ENCODE data around the gene TFF1. TPM values are rescaled to one million over a fixed set of nuclear protein-coding genes. Genes with fewer than 3 reads are reported as not detected.
A peak's percentile ranks its signal among the peaks of the same experiment; 100 is the strongest.

TFF1 gene
- total RNA-seq, 5 donors from 2014 or later (not counting 1 experiment from before 2014, with no cell fraction given) = 1.2 to 1.3 TPM; not detected in 3

- no peak for ATAC-seq (replicated peaks in 1 of 4)
- peaks cover 33% of the 10 kb centered on the region for H3K36me3 Mint-ChIP-seq
- peaks cover 39 to 77% of the 10 kb centered on the region in 2 experiments for H3K4me1 ChIP-seq (ENCODE audit: control insufficient read depth in 1 of 2, extremely low read depth in 1 of 2, insufficient read depth in 2 of 2, low read length in 2 of 2)
These were observed 40.5 kb upstream of the TFF1 start for GRCh38 chr21:42406866-42407265.

GRCh38 chr21:42406201-42406621 is 39.9 kb upstream of the TFF1 start:
- Histone ChIP-seq H3K27ac (ENCODE audit: low read length) (peak overlapping the region; percentile 83), H3K9me3 (no peaks in the 10 kb centered on the region), H3K4me3 (ENCODE audit: control insufficient read depth in 1 of 2, extremely low read depth in 1 of 2, low read length in 1 of 2) (peak overlapping the region; percentile 55 to 69), H3K4me1 (ENCODE audit: control insufficient read depth in 1 of 2, extremely low read depth in 1 of 2, insufficient read depth in 2 of 2, low read length in 2 of 2) (peaks cover 33 to 74% of the 10 kb centered on the region in 2 experiments), H3K36me3 (ENCODE audit: control insufficient read depth in 2 of 2, extremely low read depth in 1 of 2, insufficient read depth in 1 of 2, low read length in 1 of 2) (peaks cover 7 to 42% of the 10 kb centered on the region in 2 donors), H3K27me3 (replicated peaks in 1 of 2; ENCODE audit: control insufficient read depth in 2 of 2, extremely low read depth in 1 of 2, insufficient read depth in 2 of 2, low read length in 1 of 2) (no peaks in the 10 kb centered on the region)
- DNase-seq = peak in 27 of 35 experiments; percentile 16 to 73 (median 39)
- H3K36me3 Mint-ChIP-seq = peaks cover 33% of the 10 kb centered on the region
- H3K9me3 Mint-ChIP-seq = peaks cover 0 to 9% (median 6%) of the 10 kb centered on the region in 3 donors
- H3K4me1 Mint-ChIP-seq = peaks cover 66 to 71% (median 67%) of the 10 kb centered on the region in 3 donors
- H3K27ac Mint-ChIP-seq = peak overlapping the region; percentile 100
- no peaks in the 10 kb centered on the region for H3K27me3 Mint-ChIP-seq
- ChIA-PET CTCF (interaction anchor here in 1 of 2 donors (1.1 kb wide), 1 partner anchor 167 kb away, joined by 6 read pairs; no protein-coding TSS in a partner anchor), POLR2A (no interaction called here)
- peak overlapping the region; percentile 89 to 98 (median 90) for H3K4me3 Mint-ChIP-seq
- peak; percentile 44 to 58 (median 51) for ATAC-seq (replicated peaks in 1 of 4)
- 0% methylated on average over 3 of the region's 10 CpGs for WGBS (ENCODE audit: insufficient coverage)

More at GRCh38 chr21:42406866-42407265, 40.5 kb upstream of the TFF1 start:
- Histone ChIP-seq H3K9me3 (no peaks in the 10 kb centered on the region), H3K36me3 (ENCODE audit: control insufficient read depth in 2 of 2, extremely low read depth in 1 of 2, insufficient read depth in 1 of 2, low read length in 1 of 2) (peaks cover 13 to 49% of the 10 kb centered on the region in 2 donors), H3K4me3 (ENCODE audit: control insufficient read depth in 1 of 2, extremely low read depth in 1 of 2, low read length in 1 of 2) (peak overlapping the region; percentile 55 to 69), H3K27ac (ENCODE audit: low read length) (peak overlapping the region; percentile 83), H3K27me3 (replicated peaks in 1 of 2; ENCODE audit: control insufficient read depth in 2 of 2, extremely low read depth in 1 of 2, insufficient read depth in 2 of 2, low read length in 1 of 2) (no peaks in the 10 kb centered on the region)
- 39% methylated on average over 2 of the region's 7 CpGs for WGBS (ENCODE audit: insufficient coverage)
- no peak for DNase-seq
- POLR2A ChIA-PET = no interaction called here
- Mint-ChIP-seq H3K27ac (peak overlapping the region; percentile 100), H3K9me3 (peaks cover 0 to 3% (median 2%) of the 10 kb centered on the region in 3 donors), H3K27me3 (no peaks in the 10 kb centered on the region), H3K4me1 (peaks cover 59 to 65% (median 60%) of the 10 kb centered on the region in 3 donors), H3K4me3 (peak overlapping the region; percentile 89 to 98 (median 90))
- CTCF ChIA-PET = no interaction called here

DNA sequence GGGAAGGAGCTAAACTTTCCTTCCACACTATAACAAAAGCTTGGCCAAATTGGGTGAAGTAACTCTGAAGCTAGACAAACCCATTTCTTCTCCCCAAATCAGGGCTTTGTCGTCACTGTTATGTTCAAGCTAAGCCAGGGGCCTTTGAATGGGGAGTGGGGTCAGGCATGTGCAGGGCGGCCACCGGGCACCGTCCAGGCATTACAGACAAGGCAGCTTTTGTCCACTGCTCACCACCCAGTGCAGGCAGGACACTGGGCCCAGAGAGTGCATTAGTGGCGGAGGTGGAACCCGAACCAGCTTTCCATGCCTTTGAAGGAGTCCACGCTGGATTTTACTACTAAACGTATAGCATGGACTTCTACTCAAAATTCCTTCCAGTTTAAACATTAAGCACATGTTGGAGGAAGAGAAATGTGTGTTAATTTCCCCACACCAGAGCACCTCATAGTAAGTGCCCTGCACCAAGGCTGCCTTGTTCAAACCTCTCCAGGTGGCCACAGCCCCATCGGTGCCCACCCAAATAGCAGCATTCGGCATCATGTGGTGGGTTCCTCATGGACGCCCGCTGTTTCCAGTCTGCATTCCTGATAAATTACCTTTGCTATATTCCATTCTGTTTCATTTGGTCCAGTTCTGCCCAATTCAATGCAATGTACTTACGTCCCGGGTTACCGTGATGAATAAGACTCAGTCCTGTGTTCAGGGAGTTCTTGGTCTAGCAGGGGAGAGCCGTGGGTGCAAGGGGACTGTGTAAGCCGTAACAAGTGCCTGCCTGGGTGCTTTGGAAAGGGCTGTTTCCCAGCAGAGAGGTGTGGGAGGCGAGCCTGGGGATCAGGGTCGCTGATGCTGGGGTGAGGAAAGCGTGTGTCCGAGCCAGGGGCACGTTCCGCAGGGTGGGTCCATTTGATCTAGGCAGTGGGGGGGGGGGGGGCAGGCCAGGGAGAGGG is 39.0 kb upstream of the TFF1 start:
- Mint-ChIP-seq H3K4me1 (peaks cover 72 to 76% (median 73%) of the 10 kb centered on the region in 3 donors), H3K27me3 (no peaks in the 10 kb centered on the region), H3K9me3 (peaks cover 0 to 9% (median 6%) of the 10 kb centered on the region in 3 donors), H3K36me3 (peaks cover 33% of the 10 kb centered on the region), H3K4me3 (peak overlapping the region; percentile 89 to 98 (median 90)), H3K27ac (peak overlapping the region; percentile 100)
- peak in 1 of 35 experiments; percentile 41 for DNase-seq
- H3K27me3 ChIP-seq (replicated peaks in 1 of 2; ENCODE audit: control insufficient read depth in 2 of 2, extremely low read depth in 1 of 2, insufficient read depth in 2 of 2, low read length in 1 of 2) = no peaks in the 10 kb centered on the region
- H3K36me3 ChIP-seq (ENCODE audit: control insufficient read depth in 2 of 2, extremely low read depth in 1 of 2, insufficient read depth in 1 of 2, low read length in 1 of 2) = peaks cover 6 to 34% of the 10 kb centered on the region in 2 donors
- POLR2A ChIA-PET = interaction anchor here in 1 of 2 donors (2.0 to 2.7 kb wide), 2 partner anchors 12 to 20 kb away, joined by 12 to 16 read pairs; no protein-coding TSS in a partner anchor
- peak overlapping the region; percentile 55 to 69 for H3K4me3 ChIP-seq (ENCODE audit: control insufficient read depth in 1 of 2, extremely low read depth in 1 of 2, low read length in 1 of 2)
- H3K27ac ChIP-seq (ENCODE audit: low read length) = peak overlapping the region; percentile 83
- no peaks in the 10 kb centered on the region for H3K9me3 ChIP-seq
- WGBS (ENCODE audit: insufficient coverage) = 6% methylated on average over 16 of the region's 23 CpGs
- CTCF ChIA-PET = interaction anchor here (0.6 to 2.7 kb wide), 8 partner anchors 15 to 337 kb away, joined by 3 to 13 read pairs (median 6); partner anchors contain the start of gene ABCG1 (in 1 of the 2)
- peaks cover 30 to 75% of the 10 kb centered on the region in 2 experiments for H3K4me1 ChIP-seq (ENCODE audit: control insufficient read depth in 1 of 2, extremely low read depth in 1 of 2, insufficient read depth in 2 of 2, low read length in 2 of 2)
- no peak for ATAC-seq (replicated peaks in 1 of 4)

DNA sequence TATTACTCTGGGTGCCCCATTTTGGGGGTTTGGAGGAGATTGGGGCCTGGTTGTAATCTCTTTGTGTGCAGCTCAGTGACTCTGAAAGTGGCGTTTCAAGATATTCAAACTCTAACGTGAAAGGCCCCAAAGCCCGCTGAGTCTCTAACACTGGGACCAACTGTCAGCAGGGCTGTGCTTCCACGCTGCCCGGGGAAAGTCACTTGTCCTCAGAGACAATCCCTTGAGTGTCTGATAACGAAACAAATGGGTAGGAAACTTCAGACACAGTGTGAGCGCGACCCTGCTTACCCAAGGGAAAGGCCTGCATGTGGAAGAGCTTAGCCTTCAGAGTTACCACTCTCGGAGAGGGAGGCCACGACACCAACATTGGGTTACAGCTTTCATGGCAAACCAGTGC is 38.2 kb upstream of the TFF1 start:
- Histone ChIP-seq H3K4me1 (ENCODE audit: control insufficient read depth in 1 of 2, extremely low read depth in 1 of 2, insufficient read depth in 2 of 2, low read length in 2 of 2) (peaks cover 30 to 72% of the 10 kb centered on the region in 2 experiments), H3K36me3 (ENCODE audit: control insufficient read depth in 2 of 2, extremely low read depth in 1 of 2, insufficient read depth in 1 of 2, low read length in 1 of 2) (peaks cover 4 to 26% of the 10 kb centered on the region in 2 donors), H3K27ac (ENCODE audit: low read length) (peak overlapping the region; percentile 83), H3K27me3 (replicated peaks in 1 of 2; ENCODE audit: control insufficient read depth in 2 of 2, extremely low read depth in 1 of 2, insufficient read depth in 2 of 2, low read length in 1 of 2) (no peaks in the 10 kb centered on the region), H3K4me3 (ENCODE audit: control insufficient read depth in 1 of 2, extremely low read depth in 1 of 2, low read length in 1 of 2) (peak overlapping the region; percentile 55 to 69), H3K9me3 (no peaks in the 10 kb centered on the region)
- 2% methylated on average over 10 of the region's 10 CpGs for WGBS (ENCODE audit: insufficient coverage)
- peaks cover 0 to 9% (median 6%) of the 10 kb centered on the region in 3 donors for H3K9me3 Mint-ChIP-seq
- no peaks in the 10 kb centered on the region for H3K27me3 Mint-ChIP-seq
- peak overlapping the region; percentile 100 for H3K27ac Mint-ChIP-seq
- peaks cover 68 to 73% (median 69%) of the 10 kb centered on the region in 3 donors for H3K4me1 Mint-ChIP-seq
- peaks cover 29% of the 10 kb centered on the region for H3K36me3 Mint-ChIP-seq
- H3K4me3 Mint-ChIP-seq = peak overlapping the region; percentile 89 to 98 (median 90)
- ChIA-PET CTCF (interaction anchor here (0.6 to 2.7 kb wide), 10 partner anchors 11 to 337 kb away, joined by 3 to 13 read pairs (median 7); partner anchors contain the start of gene ABCG1 (in 1 of the 2)), POLR2A (interaction anchor here (0.7 to 2.7 kb wide), 8 partner anchors 10 to 22 kb away, joined by 3 to 16 read pairs (median 5); no protein-coding TSS in a partner anchor)
- DNase-seq (peak in 4 of 35 experiments; percentile 14 to 45 (median 30)), ATAC-seq (replicated peaks in 1 of 4) (peak in 3 of 4 experiments; percentile 5 to 11 (median 7))

DNA sequence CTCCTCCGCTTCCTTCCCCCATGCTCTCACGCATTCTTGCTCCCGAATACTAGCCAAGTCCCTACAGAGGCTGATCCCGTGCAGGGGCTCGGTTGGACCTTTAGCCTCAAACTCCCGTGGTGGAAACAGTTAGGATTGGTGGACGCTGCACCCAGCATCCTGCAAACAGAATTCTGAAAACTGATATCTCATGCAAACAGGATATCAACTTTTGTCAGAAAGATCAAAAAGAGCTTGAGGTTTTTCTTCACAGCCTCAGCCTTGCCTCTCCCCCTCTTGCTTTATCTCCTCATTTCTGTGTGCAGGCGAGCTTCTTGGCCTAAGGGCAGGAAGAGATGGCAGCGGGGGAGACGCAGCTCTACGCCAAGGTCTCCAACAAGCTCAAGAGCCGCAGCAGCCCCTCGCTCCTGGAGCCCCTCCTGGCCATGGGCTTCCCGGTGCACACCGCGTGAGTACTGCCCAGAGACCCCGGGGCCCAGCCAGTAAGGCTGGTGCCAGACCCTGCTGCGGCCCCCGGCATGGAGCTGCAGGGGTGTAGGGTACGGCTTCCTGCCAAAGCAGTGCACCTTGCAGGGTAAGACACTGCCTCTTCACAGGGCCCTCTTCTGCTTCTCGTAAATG is 37.4 kb upstream of the TFF1 start, which contains the start of gene UBASH3A:
Gene UBASH3A (plus strand): TSS at position 292 of the 621 bp plus-strand sequence. CDS start 44 bp downstream, at position 336.
- H3K4me1 Mint-ChIP-seq = peaks cover 68 to 76% (median 70%) of the 10 kb centered on the region in 3 donors

More for the DNA sequence above, 37.4 kb upstream of the TFF1 start, which contains the start of gene UBASH3A:
- DNase-seq = peak in 34 of 35 experiments; percentile 37 to 82 (median 56)
- no peaks in the 10 kb centered on the region for H3K9me3 ChIP-seq
- 0% methylated on average over 15 of the region's 21 CpGs for WGBS (ENCODE audit: insufficient coverage)
- Mint-ChIP-seq H3K27me3 (no peaks in the 10 kb centered on the region), H3K36me3 (peaks cover 24% of the 10 kb centered on the region), H3K27ac (peak within 1 kb of the TSS; percentile 100), H3K4me3 (peak within 1 kb of the TSS; percentile 89 to 98 (median 90)), H3K9me3 (peaks cover 0 to 9% (median 6%) of the 10 kb centered on the region in 3 donors)
- peaks cover 4 to 18% of the 10 kb centered on the region in 2 donors for H3K36me3 ChIP-seq (ENCODE audit: control insufficient read depth in 2 of 2, extremely low read depth in 1 of 2, insufficient read depth in 1 of 2, low read length in 1 of 2)
- H3K4me1 ChIP-seq (ENCODE audit: control insufficient read depth in 1 of 2, extremely low read depth in 1 of 2, insufficient read depth in 2 of 2, low read length in 2 of 2) = peaks cover 34 to 70% of the 10 kb centered on the region in 2 experiments
- H3K4me3 ChIP-seq (ENCODE audit: control insufficient read depth in 1 of 2, extremely low read depth in 1 of 2, low read length in 1 of 2) = peak within 1 kb of the TSS; percentile 55 to 69
- peak; percentile 77 to 83 (median 81) for ATAC-seq (replicated peaks in 1 of 4)
- POLR2A ChIA-PET = interaction anchor here (0.5 to 2.7 kb wide), 11 partner anchors 11 to 148 kb away, joined by 3 to 16 read pairs (median 3); no protein-coding TSS in a partner anchor
- no peaks in the 10 kb centered on the region for H3K27me3 ChIP-seq (replicated peaks in 1 of 2; ENCODE audit: control insufficient read depth in 2 of 2, extremely low read depth in 1 of 2, insufficient read depth in 2 of 2, low read length in 1 of 2)
- CTCF ChIA-PET = interaction anchor here (0.5 to 2.7 kb wide), 14 partner anchors 10 to 124 kb away, joined by 3 to 13 read pairs (median 5); no protein-coding TSS in a partner anchor
- peak within 1 kb of the TSS; percentile 83 for H3K27ac ChIP-seq (ENCODE audit: low read length)
